A549 treated with GW870086 at 1 μM for 4 hours (cell line): ENCODE measurements around the gene LMNTD1. TPM values are rescaled to one million over a fixed set of nuclear protein-coding genes. Genes with fewer than 3 reads are reported as not detected.

Experiments used
- total RNA-seq: library from RNA; stranded (reverse); fragments of 200-300 nt; extraction: Qiagen RNA extraction; gene quantifications from 5 replicates; pipeline ENCODE4 v1.2.3, GENCODE V29; 2022; ENCODE audit warnings: low read depth

The LMNTD1 gene
- not detected in 5 replicates for total RNA-seq

GRCh38 chr12:25553098-25553497, at the start of gene LMNTD1:
TSS of gene LMNTD1 (minus strand) at chr12:25553283. CDS start at chr12:25552959, 324 bp downstream.

